Muscle of leg (tissue), 11 donors: ENCODE measurements around the gene ZNF280C. TPM values are rescaled to one million over a fixed set of nuclear protein-coding genes. Genes with fewer than 3 reads are reported as not detected.
"Not testable (repeated sequence)": the region's sequence is repeated elsewhere in the genome, so short reads cannot be mapped to it uniquely, and the experiment has no call there.

Experiments
- DNase-seq: peaks from one replicate; pipeline ENCODE4 v3.0.0; 2013
- H3K27ac ChIP-seq: one replicate; pipeline ENCODE4 v1.5.1; 2013; ENCODE audit warnings: mild to moderate bottlenecking, low read length, control low read depth
- H3K27me3 ChIP-seq: one replicate; pipeline ENCODE4 v1.6.1; 2013; ENCODE audit warnings: low read length; ENCODE audit not compliant: control insufficient read depth, insufficient read depth
- H3K36me3 ChIP-seq: one replicate; pipeline ENCODE4 v1.6.1; 2013; ENCODE audit warnings: low read length; ENCODE audit not compliant: control insufficient read depth, insufficient read depth
- H3K4me1 ChIP-seq: one replicate; pipeline ENCODE4 v1.6.1; 2013; ENCODE audit warnings: low read length; ENCODE audit not compliant: control insufficient read depth, insufficient read depth
- H3K4me3 ChIP-seq: one replicate; pipeline ENCODE4 v1.5.1; 2013; ENCODE audit warnings: low read length, control low read depth
- H3K9me3 ChIP-seq: replicated peaks from 2 replicates; pipeline ENCODE4 v1.6.1; 2013; ENCODE audit warnings: low read depth, low read length; ENCODE audit not compliant: control insufficient read depth
- WGBS: methylation state at CpG from one replicate; pipeline ENCODE4 v1.1.5; 2013; ENCODE audit warnings: missing lambda C conversion rate; ENCODE audit not compliant: insufficient coverage; 5-methylcytosine and 5-hydroxymethylcytosine counted together
- polyA plus RNA-seq, 8 donors: library from polyadenylated mRNA; unstranded; fragments of 120-200 nt; gene quantifications; one replicate each; pipeline versions ENCODE4 v1.2.1 to v1.2.3, GENCODE V29; 2013; ENCODE audit warnings: inconsistent platforms in 1 of 8, low replicate concordance in 1 of 8; ENCODE audit not compliant: insufficient read length in 8 of 8, insufficient read depth in 1 of 8
- total RNA-seq: library from RNA; stranded (reverse); fragments of 120-200 nt; gene quantifications from one replicate; pipeline ENCODE4 v1.2.4, GENCODE V29; 2013

Gene ZNF280C
- total and polyA plus RNA-seq, 9 donors = 3.9 to 8.3 (median 5.6) TPM

DNA sequence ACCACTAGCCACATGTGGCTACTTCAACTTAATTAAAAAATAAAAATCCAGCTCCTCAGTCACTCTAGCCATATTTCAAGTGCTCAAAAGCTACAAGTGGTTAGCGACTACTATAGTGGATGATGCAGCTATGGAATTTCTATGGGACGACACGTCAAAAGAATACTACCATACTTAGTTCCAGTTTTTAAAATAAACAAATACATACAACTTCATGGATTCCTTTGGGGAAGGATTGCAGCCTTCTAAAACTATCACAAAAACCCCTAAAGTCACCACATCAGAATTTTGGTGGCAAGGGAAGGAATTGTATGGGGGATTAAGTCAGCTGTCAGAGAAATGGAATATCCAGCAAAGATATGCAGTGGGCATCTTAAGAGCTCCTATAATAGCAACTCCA, 6.5 kb downstream of the ZNF280C start:
- Histone ChIP-seq H3K4me3 (no peak overlapping the region), H3K36me3 (no peaks in the 10 kb centered on the region), H3K27me3 (no peaks in the 10 kb centered on the region), H3K27ac (peak overlapping the region; percentile 42), H3K9me3 (no peaks in the 10 kb centered on the region), H3K4me1 (no peaks in the 10 kb centered on the region)
- DNase-seq = no peak
- WGBS = no CpG with 5 or more reads among the region's 3 CpGs

DNA sequence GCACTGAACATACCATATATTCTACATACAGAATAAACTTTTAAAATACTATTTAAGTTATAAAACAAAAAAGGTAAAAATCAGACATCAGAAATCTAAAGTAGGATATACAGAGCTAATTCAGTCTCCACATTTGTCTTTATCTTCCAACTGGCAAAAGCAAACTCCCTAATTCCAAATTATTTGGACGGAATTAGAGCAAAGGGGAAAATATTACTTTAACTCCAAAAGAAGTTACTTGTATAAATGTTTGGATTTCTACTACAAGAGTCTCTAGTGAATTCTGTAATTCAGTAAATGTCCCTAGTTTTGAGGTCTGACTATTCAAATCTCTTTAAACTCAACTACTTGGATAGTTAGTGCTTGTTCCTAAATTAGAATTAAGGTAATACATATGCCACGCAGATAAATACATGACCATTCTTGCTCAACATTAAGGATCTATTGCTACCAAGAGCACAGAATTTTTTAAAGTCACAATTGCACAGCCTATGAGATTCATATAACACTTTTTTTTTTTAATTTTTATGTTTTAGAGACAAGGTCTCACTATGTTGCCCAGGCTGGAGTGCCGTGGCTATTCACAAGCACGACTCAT, 7.3 kb downstream of the ZNF280C start:
- no peak overlapping the region for H3K4me3 ChIP-seq
- peak; percentile 58 for DNase-seq
- H3K36me3 ChIP-seq = peaks cover 3% of the 10 kb centered on the region
- no peaks in the 10 kb centered on the region for H3K27me3 ChIP-seq
- no peaks in the 10 kb centered on the region for H3K4me1 ChIP-seq
- H3K27ac ChIP-seq = peak overlapping the region; percentile 15
- H3K9me3 ChIP-seq = no peaks in the 10 kb centered on the region
- WGBS = no CpG with 5 or more reads among the region's 4 CpGs

DNA sequence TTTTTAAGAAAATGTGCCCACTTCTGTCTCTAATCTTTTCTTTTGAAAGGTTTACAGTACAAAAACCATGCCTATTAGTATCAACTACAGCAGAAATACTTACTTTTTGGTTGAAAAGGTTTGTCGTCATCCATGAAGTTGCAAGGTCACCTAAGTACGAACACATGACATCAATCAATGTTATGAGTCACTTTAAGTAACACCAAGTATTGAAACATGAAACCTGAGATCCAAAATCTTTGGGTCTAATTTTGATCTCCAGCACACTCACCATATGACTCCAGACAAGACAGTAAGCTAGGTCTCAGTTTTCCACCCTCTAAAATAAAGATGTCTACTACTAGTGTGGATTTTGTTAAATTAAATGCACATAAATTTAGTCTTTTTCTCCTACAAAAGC, 8.4 kb downstream of the ZNF280C start:
- no CpG with 5 or more reads among the region's 2 CpGs for WGBS
- Histone ChIP-seq H3K4me3 (no peak overlapping the region), H3K4me1 (no peaks in the 10 kb centered on the region), H3K9me3 (no peaks in the 10 kb centered on the region), H3K27me3 (no peaks in the 10 kb centered on the region), H3K27ac (no peak overlapping the region), H3K36me3 (peaks cover 4% of the 10 kb centered on the region)
- DNase-seq = no peak

DNA sequence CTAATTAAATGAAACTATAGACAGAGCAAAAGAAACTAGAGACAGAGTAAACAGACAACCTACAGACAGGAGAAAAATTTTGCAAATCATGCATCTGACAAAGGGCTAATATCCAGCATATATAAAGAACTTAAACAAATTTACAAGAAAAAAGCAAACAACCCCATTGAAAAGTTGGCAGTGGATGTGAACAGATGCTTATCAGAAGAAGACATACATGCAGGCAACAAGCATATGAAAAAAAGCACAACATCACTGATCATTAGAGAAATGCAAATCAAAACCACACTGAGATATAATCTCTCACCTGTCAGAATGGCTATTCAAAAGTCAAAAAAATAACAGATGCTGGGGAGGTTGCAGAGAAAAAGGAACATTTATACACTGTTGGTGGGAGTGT, 14.8 kb downstream of the ZNF280C start:
- Histone ChIP-seq H3K4me1 (no peaks in the 10 kb centered on the region), H3K36me3 (peaks cover 4% of the 10 kb centered on the region)

DNA sequence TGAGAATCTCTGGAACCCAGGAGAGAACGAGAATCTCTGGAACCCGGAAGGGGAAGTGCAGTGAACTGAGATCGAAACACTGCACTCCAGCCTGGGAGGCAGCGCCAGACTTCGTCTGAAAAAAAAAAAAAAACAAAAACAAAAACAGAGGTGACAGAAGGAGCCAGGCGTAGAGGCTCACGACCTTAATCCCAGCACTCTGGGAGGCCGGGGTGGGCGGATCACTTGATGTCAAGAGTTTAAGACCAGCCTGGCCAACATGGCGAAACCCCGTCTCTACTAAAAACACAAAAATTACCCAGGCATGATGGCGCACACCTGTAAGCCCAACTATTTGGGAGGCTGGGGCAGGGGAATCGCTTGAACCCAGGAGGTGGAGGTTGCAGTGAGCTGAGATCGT, 17.0 kb downstream of the ZNF280C start:
- Histone ChIP-seq H3K27ac (no peak overlapping the region), H3K27me3 (peaks cover 5% of the 10 kb centered on the region), H3K36me3 (peaks cover 4% of the 10 kb centered on the region), H3K4me3 (no peak overlapping the region), H3K9me3 (no peaks in the 10 kb centered on the region), H3K4me1 (peaks cover 4% of the 10 kb centered on the region)
- WGBS = 76% methylated on average over 7 of the region's 14 CpGs
- DNase-seq = no peak

More for the DNA sequence above, 14.8 kb downstream of the ZNF280C start:
- Histone ChIP-seq H3K27ac (no peak overlapping the region), H3K9me3 (no peaks in the 10 kb centered on the region), H3K4me3 (no peak overlapping the region), H3K27me3 (peaks cover 2% of the 10 kb centered on the region)
- no peak for DNase-seq

DNA sequence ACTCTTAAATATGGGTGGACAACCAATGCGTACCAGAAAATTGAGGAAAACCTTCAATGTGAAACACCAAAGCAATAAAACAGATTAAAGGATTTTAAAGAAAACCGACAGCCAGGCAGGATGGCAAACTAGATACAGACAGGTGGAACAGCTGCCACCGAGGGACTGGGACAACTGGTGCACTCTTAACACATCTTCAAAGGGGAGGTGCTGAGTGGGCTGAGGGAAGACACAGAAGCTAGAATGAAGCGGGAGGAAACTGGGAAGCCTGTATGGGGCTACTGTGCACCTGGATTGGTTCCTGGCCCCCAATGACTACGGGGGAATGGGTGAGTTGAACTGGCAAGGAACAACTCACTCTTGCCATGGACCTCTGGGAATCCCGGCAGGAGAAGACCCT, 20.7 kb downstream of the ZNF280C start:
- Histone ChIP-seq H3K36me3 (no peaks in the 10 kb centered on the region), H3K4me1 (peaks cover 4% of the 10 kb centered on the region), H3K27me3 (peaks cover 9% of the 10 kb centered on the region), H3K27ac (no peak overlapping the region), H3K4me3 (no peak overlapping the region), H3K9me3 (no peaks in the 10 kb centered on the region)
- peak; percentile 7 for DNase-seq
- WGBS = 80% methylated on average over 3 of the region's 6 CpGs

DNA sequence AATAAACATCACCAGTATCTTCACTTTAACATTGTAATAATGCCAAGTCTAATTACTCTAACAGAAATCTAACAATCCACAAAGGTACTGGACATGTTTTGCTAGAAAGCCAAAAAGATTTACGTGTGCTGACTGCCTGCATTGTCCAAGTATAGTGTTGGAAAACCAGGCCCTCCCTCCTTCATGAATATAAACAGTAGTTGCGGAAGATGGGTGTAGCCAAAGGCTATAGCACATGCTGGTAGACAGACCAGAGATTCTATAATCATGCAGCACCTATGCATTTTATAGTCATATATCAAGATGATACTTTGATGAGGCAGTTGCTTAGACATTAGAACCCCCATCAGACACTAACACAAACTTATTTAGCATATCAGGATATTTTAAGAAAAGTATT, 22.6 kb downstream of the ZNF280C start:
- H3K9me3 ChIP-seq = no peaks in the 10 kb centered on the region
- no CpG with 5 or more reads among the region's 2 CpGs for WGBS
- no peak overlapping the region for H3K27ac ChIP-seq
- no peaks in the 10 kb centered on the region for H3K36me3 ChIP-seq
- peaks cover 9% of the 10 kb centered on the region for H3K27me3 ChIP-seq
- no peak overlapping the region for H3K4me3 ChIP-seq
- no peak for DNase-seq
- peaks cover 4% of the 10 kb centered on the region for H3K4me1 ChIP-seq

DNA sequence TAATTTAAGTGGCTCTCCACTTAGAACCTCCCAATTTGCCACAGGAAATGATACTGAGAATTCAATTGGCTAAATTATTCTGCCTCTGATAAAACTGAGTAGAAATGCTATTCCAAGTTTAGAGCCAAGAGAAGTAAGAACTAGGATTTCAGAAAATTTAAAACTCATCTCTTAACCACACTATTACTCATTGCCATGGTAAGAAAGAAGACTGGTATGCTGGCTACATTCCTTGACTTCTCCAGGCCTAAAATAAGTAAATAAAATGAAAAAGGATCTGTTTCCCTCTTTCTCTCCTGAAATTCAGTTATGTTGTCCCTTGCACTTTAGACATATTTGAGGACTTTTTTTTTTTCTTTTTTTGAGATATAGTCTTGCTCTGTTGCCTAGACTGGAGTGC, 23.3 kb downstream of the ZNF280C start:
- Histone ChIP-seq H3K4me3 (no peak overlapping the region), H3K4me1 (peaks cover 4% of the 10 kb centered on the region), H3K36me3 (no peaks in the 10 kb centered on the region), H3K27ac (no peak overlapping the region), H3K27me3 (peaks cover 9% of the 10 kb centered on the region), H3K9me3 (no peaks in the 10 kb centered on the region)
- no peak for DNase-seq

DNA sequence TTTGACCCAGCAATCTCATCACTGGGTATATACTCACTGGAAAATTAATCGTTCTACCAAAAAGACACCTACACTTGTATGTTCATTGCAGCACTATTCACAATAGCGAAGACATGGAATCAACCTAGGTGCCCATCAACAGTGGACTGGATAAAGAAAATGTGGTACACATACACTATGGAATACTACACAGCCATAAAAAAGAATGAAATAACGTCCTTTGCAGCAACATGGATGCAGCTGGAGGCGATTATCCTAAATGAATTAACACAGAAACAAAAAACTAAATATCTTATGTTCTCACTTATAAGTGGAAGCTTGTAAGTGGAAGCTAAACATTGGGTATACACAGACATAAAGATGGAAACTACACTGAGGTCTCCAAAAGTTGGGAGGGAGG, 37.5 kb downstream of the ZNF280C start:
- H3K36me3 ChIP-seq, H3K4me3 ChIP-seq, DNase-seq, H3K27me3 ChIP-seq, H3K27ac ChIP-seq, H3K9me3 ChIP-seq, H3K4me1 ChIP-seq: not testable (repeated sequence)
- WGBS = no CpG with 5 or more reads among the region's 4 CpGs

DNA sequence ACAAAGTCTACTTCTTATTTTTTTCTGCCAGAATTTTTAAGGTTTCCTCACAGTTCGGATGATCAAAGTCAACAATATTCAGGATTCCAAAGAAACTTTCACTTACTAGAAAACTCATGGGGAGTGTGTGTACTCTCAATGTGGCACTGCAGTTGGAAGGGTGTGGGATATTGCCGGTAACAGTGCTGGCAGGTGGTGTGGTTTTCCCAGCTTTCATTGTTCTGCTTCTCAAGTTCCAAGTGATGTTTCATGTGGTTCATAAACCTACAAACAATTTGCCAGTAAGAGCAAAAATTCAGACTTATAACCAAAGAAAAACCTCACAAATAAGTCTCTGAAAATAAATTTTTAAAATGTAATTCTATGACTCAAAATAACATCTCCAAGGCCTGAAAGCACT, 39.8 kb downstream of the ZNF280C start:
- no peak overlapping the region for H3K4me3 ChIP-seq

DNA sequence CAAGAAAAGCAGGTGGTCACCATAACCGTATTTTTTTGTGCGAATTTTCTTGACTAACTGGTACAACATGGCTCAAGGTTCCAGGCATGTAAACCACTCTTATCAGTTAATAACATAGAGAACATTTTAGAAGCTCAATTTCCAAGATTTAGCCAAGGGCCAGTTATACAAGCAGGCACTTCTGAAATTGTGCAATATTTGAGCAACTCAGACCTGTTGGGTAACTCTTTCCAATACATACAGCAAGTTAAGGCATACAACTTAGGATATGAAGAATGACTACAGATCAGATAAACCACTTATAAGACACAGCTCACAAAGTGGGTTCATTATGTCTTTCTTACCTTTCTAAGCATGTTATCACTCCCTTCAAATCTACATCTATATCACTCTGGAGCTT, 43.9 kb downstream of the ZNF280C start:
- peaks cover 4% of the 10 kb centered on the region for H3K27me3 ChIP-seq
- H3K4me1 ChIP-seq = no peaks in the 10 kb centered on the region
- H3K36me3 ChIP-seq = no peaks in the 10 kb centered on the region
- no peaks in the 10 kb centered on the region for H3K9me3 ChIP-seq
- H3K27ac ChIP-seq = no peak overlapping the region
- WGBS = 100% methylated on average over 2 of the region's 2 CpGs
- no peak for DNase-seq
- H3K4me3 ChIP-seq = no peak overlapping the region

More for the DNA sequence above, 39.8 kb downstream of the ZNF280C start:
- Histone ChIP-seq H3K27me3 (peaks cover 4% of the 10 kb centered on the region), H3K9me3 (no peaks in the 10 kb centered on the region), H3K27ac (no peak overlapping the region), H3K4me1 (no peaks in the 10 kb centered on the region), H3K36me3 (no peaks in the 10 kb centered on the region)
- DNase-seq = no peak
- WGBS = no CpG with 5 or more reads among the region's 2 CpGs
